ENCODE results near the gene MCMBP.
"Not testable (repeated sequence)": the region's sequence is repeated elsewhere in the genome, so short reads cannot be mapped to it uniquely, and the experiment has no call there.

The MCMBP gene, protein sequence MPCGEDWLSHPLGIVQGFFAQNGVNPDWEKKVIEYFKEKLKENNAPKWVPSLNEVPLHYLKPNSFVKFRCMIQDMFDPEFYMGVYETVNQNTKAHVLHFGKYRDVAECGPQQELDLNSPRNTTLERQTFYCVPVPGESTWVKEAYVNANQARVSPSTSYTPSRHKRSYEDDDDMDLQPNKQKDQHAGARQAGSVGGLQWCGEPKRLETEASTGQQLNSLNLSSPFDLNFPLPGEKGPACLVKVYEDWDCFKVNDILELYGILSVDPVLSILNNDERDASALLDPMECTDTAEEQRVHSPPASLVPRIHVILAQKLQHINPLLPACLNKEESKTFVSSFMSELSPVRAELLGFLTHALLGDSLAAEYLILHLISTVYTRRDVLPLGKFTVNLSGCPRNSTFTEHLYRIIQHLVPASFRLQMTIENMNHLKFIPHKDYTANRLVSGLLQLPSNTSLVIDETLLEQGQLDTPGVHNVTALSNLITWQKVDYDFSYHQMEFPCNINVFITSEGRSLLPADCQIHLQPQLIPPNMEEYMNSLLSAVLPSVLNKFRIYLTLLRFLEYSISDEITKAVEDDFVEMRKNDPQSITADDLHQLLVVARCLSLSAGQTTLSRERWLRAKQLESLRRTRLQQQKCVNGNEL

GRCh38 chr10:119872610-119872859, at the start of gene MCMBP:
Gene MCMBP (minus strand): TSS chr10:119872843. CDS start chr10:119872584, 259 bp downstream.
- no peak for DNase-seq

DNA sequence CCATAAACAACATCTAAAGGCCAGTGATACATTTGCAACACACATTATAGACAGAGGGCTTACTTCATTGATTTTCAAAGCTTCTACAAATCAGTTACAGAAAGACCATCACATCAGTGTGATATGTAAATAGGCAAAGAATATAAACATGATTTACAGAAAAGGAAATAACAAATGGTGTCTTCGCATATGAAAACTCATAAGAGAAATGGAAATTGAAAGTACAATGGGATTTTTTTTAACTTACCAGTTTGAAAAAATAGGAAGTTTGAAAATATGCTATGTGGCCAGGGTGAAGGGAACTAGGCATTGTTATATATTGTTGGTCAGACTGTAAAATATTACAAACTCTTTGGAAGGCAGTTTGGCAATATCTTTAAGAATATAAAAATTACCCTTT, 47.2 kb upstream of the MCMBP start:
- DNase-seq, result no peak

GRCh38 chr10:119919271-119919670, 46.6 kb upstream of the MCMBP start:
- DNase-seq, result no peak

- no peak for DNase-seq
Observed at GRCh38 chr10:119917777-119918176, 45.1 kb upstream of the MCMBP start.

- no peak for DNase-seq
Observed at GRCh38 chr10:119910689-119911088, 38.0 kb upstream of the MCMBP start.

- DNase-seq, result no peak
Observed at GRCh38 chr10:119908166-119908565, 35.5 kb upstream of the MCMBP start.

DNA sequence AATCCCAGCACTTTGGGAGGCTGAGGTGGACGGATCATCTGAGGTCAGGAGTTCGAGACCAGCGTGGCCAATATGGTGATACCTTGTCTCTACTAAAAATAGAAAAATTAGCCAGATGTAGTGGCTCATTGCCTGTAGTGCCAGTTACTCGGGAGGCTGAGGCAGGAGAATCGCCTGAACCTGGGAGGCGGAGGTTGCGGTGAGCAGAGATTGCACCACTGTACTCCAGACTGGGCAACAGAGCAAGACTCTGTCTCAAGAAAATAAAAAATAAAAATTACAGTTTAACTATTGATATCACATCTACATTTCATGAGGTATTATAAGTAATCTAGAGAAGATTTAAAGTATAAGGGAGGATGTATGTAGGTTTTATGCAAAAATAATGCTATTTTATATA, 35.1 kb upstream of the MCMBP start:
- not testable (repeated sequence) for DNase-seq

GRCh38 chr10:119903946-119904666, 31.5 kb upstream of the MCMBP start:
- no peak for DNase-seq

DNA sequence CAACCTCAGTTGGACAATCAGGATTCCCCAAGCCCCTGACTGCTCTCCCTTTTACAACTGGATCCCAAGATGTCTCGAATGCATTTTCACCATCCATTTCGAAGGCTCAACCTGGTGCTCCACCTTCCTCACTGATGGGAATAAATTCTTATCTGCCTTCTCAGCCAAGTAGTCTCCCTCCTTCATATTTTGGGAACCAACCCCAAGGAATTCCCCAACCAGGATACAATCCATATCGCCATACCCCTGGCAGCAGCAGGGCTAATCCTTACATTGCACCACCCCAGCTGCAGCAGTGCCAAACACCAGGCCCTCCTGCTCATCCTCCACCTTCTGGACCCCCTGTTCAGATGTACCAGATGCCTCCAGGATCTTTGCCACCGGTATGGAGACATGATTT, 25.9 kb upstream of the MCMBP start:
- no peak for DNase-seq

DNA sequence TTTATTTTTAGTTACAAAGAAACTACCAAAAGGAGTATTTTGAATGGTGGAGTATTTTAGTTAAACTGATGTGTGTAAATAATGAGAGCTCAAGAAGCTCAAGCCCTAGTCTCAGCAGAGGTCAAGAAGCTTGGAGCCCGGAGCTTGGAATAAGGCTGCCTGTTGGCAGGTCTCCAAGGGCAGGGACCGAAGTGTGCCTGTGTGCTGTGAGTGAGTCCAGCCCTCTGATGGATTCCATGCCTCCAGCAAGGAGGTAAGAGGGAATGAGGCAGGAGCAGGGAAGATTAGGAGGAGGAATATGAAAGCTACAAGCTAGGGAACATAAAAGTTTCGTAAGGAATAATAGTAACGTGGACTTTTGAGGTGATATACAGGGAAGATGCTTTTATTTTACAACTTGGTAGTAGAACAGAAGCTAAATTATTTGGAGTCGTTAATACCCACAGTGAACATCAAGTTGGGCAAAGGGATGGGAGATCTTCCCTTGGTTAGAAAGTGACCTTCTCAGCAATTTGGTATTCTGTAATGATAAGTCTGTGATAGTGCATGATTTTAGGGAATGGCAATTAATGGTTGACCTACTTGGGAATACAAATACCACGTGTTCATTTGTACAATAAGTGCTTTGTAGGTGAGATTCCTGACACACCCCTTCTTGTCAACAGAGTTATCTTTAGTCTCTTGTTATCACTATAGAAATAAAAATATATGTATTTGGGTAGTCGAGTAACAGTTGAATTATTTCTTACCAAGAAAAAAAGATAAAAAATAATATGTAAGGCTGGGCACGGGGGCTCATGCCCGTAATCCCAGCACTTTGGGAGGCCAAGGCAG, 24.5 kb upstream of the MCMBP start:
- no peak for DNase-seq

GRCh38 chr10:119896061-119896655, 23.5 kb upstream of the MCMBP start:
- no peak for DNase-seq

DNA sequence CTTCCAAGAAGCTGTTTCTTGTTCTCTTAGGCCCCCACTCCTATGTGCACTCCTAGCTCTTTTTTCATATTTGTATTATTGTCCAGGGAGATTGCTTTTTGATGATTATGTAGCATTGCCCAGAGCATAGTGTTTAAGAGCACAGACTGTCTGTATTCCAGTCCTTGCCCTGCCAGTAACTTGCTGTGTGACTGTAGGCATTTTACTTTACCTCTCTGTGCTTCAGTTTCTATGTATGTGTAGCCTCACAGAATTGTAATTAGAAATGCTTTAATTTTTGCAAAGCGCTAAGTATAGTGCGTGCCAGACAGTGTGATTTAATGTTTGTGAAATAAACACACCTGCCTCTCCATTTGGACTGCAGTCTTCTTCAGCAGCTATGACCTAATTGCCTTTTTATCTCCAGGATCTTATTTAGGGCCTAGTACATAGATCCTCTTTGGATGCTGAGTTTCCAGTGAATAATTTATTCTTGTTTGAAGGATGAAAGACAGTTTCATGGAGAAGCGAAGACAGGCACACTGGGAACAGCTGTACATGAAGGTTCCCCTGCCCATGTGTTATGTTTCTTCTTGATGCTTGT, 21.3 kb upstream of the MCMBP start:
- no peak for DNase-seq

GRCh38 chr10:119893074-119893473, 20.4 kb upstream of the MCMBP start:
- no peak for DNase-seq

GRCh38 chr10:119892188-119893065, 19.8 kb upstream of the MCMBP start, which contains the start of gene SEC23IP:
Gene SEC23IP (plus strand): TSS chr10:119892730. CDS start chr10:119892783, 53 bp downstream.
- DNase-seq, result peak; percentile 92

DNA sequence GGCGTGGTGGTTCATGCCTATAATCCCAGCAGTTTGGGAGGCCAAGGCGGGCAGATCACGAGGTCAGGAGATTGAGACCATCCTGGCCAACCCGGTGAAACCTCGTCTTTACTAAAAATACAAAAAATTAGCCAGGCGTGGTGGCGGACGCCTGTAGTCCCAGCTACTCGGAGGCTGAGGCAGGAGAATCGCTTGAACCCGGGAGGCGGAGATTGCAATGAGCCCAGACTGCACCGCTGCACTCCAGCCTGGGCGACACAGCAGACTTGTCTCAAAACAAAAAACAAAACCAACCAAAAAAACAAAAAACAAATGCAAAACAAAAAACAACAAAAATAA, 19.2 kb upstream of the MCMBP start:
- not testable (repeated sequence) for DNase-seq

- not testable (repeated sequence) for DNase-seq
Observed at GRCh38 chr10:119890307-119890706, 17.7 kb upstream of the MCMBP start.

DNA sequence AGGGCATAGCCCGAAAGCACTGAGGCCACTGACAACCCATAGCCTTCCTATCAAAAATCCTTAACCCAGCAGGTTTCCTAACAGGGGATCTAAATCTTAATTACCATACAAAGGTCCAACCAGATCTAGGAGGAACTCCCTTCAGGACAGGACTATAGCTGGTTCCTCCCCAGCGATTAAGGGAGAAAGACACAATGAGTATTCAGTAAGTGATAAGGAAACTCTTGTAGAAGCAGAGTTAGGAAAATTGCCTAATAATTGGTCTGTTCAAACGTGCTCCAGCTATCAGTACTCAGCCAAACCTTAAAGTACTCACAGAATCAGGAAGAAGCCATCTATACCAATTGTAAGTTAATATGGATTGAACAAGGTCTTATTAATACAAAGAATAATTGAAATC, 16.6 kb upstream of the MCMBP start:
- not testable (repeated sequence) for DNase-seq

DNA sequence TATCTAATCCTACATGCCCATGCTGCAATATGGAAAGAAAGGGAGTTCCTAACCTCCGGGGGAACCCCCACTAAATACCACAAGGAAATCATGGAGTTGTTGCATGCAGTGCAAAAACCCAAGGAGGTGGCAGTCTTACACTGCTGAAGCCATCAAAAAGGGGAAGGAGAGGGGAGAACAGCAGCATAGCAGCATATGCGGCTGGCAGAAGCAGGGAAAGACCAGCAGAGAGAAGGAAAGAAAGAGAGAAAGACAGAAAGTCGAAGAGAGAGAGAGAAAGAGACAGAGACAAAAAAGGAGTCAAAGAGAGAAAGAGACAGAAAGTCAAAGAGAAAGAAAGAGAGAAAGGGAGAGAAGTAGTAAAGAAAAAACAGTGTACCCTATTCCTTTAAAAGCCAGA, 16.1 kb upstream of the MCMBP start:
- DNase-seq, result not testable (repeated sequence)

DNA sequence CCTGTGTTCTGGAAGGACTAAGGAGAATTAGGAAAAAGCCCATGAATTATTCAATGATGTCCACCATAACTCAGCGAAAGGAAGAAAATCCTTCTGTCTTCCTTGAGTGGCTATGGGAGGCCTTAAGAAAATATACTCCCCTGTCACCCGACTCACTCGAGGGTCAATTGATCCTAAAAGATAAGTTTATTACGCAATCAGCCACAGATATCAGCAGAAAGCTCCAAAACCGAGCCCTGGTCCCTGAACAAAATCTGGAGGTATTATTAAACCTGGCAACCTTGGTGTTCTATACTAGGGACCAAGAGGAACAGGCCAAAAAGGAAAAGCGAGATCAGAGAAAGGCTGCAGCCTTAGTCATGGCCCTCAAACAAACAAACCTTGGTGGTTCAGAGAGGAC, 13.4 kb upstream of the MCMBP start:
- not testable (repeated sequence) for DNase-seq

GRCh38 chr10:119883901-119884611, 11.4 kb upstream of the MCMBP start:
- not testable (repeated sequence) for DNase-seq

DNA sequence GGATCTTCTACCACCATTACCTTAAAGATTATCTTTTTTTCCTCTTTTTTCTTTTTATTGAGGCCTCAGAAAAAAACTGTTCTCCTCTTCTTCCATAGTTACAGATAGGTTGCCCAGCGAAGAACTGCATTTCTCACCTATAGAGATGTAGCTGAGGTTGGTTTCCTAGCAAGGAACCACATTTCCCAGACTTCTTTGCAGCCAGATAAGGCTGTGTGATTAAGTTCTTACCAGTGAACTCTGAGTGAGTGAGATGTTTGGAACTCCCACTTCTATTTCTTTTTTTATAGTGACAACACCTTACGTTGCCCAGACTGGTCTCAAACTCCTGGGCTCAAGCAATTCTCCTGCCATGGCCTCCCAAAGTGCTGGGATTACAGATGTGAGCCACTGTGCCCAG, 5.9 kb upstream of the MCMBP start:
- no peak for DNase-seq
